Astrocyte (in vitro differentiated cells and primary cell): Measurements from ENCODE around the gene OR51B2. TPM values are rescaled to one million over a fixed set of nuclear protein-coding genes. Genes with fewer than 3 reads are reported as not detected.

Experiments used
- DNase-seq: peaks from one replicate; pipeline ENCODE4 v3.0.0-alpha.2; 2010; ENCODE audit warnings: low read depth
- FAIRE-seq: peaks from 2 replicates; lab custom pipeline; 2011; peaks lifted over from hg19 to GRCh38; lab: Jason Lieb, UNC
- H2AFZ ChIP-seq: 2 replicates; pipeline ENCODE4 v1.6.0; 2012; ENCODE audit warnings: low read depth, low read length, inconsistent platforms
- H3K27ac ChIP-seq: 2 replicates; pipeline ENCODE4 v1.5.1; 2011; ENCODE audit warnings: low read depth, low read length, inconsistent platforms
- H3K27me3 ChIP-seq: 2 replicates; pipeline ENCODE4 v1.6.0; 2011; ENCODE audit warnings: low read length, inconsistent platforms; ENCODE audit not compliant: insufficient read depth
- H3K36me3 ChIP-seq: 2 replicates; pipeline ENCODE4 v1.5.1; 2011; ENCODE audit warnings: low read length, inconsistent platforms; ENCODE audit not compliant: insufficient read depth
- H3K4me1 ChIP-seq: 2 replicates; pipeline ENCODE4 v1.5.1; 2011; ENCODE audit warnings: low read length, inconsistent platforms; ENCODE audit not compliant: insufficient read depth
- H3K4me2 ChIP-seq: 2 replicates; pipeline ENCODE4 v1.6.0; 2012; ENCODE audit warnings: low read length, inconsistent platforms
- H3K4me3 ChIP-seq: 2 replicates; pipeline ENCODE4 v1.5.1; 2011; ENCODE audit warnings: low read depth, mild to moderate bottlenecking, low read length, inconsistent platforms; ENCODE audit not compliant: insufficient read depth
- H3K79me2 ChIP-seq: 2 replicates; pipeline ENCODE4 v1.6.0; 2012; ENCODE audit warnings: mild to moderate bottlenecking, low read length, inconsistent platforms; ENCODE audit not compliant: insufficient read depth
- H3K9ac ChIP-seq: 2 replicates; pipeline ENCODE4 v1.6.0; 2012; ENCODE audit warnings: mild to moderate bottlenecking, low read length, inconsistent platforms
- H3K9me3 ChIP-seq: 2 replicates; pipeline ENCODE4 v1.5.1; 2012; ENCODE audit warnings: low read depth, mild to moderate bottlenecking, low read length, inconsistent platforms; ENCODE audit not compliant: insufficient read depth
- H4K20me1 ChIP-seq: 2 replicates; pipeline ENCODE4 v1.6.0; 2012; ENCODE audit warnings: low read length, inconsistent platforms; ENCODE audit not compliant: insufficient read depth
- H3K27ac Mint-ChIP-seq: one replicate; pipeline ENCODE4 v1.8.0; 2021; ENCODE audit warnings: mild to moderate bottlenecking, mixed read lengths; ENCODE audit not compliant: unreplicated experiment
- H3K27me3 Mint-ChIP-seq: one replicate; pipeline ENCODE4 v1.8.0; 2021; ENCODE audit warnings: low read depth, mixed read lengths; ENCODE audit not compliant: unreplicated experiment
- H3K36me3 Mint-ChIP-seq: one replicate; pipeline ENCODE4 v1.8.0; 2021; ENCODE audit warnings: low read depth, mixed read lengths; ENCODE audit not compliant: unreplicated experiment
- H3K4me1 Mint-ChIP-seq: one replicate; pipeline ENCODE4 v1.8.0; 2021; ENCODE audit warnings: low read depth, mixed read lengths; ENCODE audit not compliant: unreplicated experiment
- H3K4me3 Mint-ChIP-seq: one replicate; pipeline ENCODE4 v1.8.0; 2021; ENCODE audit warnings: mild to moderate bottlenecking, moderate library complexity, mixed read lengths; ENCODE audit not compliant: unreplicated experiment
- H3K9me3 Mint-ChIP-seq: one replicate; pipeline ENCODE4 v1.8.0; 2021; ENCODE audit warnings: mild to moderate bottlenecking, mixed read lengths; ENCODE audit not compliant: unreplicated experiment
- CTCF ChIP-seq: IDR thresholded peaks from 2 replicates; pipeline ENCODE4 v1.5.1; 2011; ENCODE audit warnings: low read depth, mild to moderate bottlenecking, inconsistent platforms, low read length, moderate library complexity; ENCODE audit not compliant: insufficient read depth
- EZH2 ChIP-seq: IDR thresholded peaks from 2 replicates; pipeline ENCODE4 v1.6.1; 2012; ENCODE audit warnings: mild to moderate bottlenecking, low read length, inconsistent platforms; ENCODE audit not compliant: insufficient read depth
- total RNA-seq: library from RNA; stranded (reverse); gene quantifications from 2 replicates; pipeline ENCODE4 v1.2.1, GENCODE V29; 2021

Gene OR51B2
- total RNA-seq, 1 donor from 2014 or later = not detected

- no peaks in the 10 kb centered on the region for H4K20me1 ChIP-seq
- H3K9me3 ChIP-seq = no peaks in the 10 kb centered on the region
- H3K79me2 ChIP-seq = no peaks in the 10 kb centered on the region
- H3K4me3 Mint-ChIP-seq = no peak overlapping the region
- no peak overlapping the region for H3K27ac Mint-ChIP-seq
- H3K36me3 Mint-ChIP-seq = no peaks in the 10 kb centered on the region
- H3K27me3 ChIP-seq = no peaks in the 10 kb centered on the region
- H3K4me2 ChIP-seq = no peak overlapping the region
- H2AFZ ChIP-seq = no peak overlapping the region
- peaks cover 15% of the 10 kb centered on the region for H3K4me1 ChIP-seq
- FAIRE-seq (no peak), DNase-seq (no peak)
- H3K36me3 ChIP-seq = no peaks in the 10 kb centered on the region
- no peaks in the 10 kb centered on the region for H3K27me3 Mint-ChIP-seq
- H3K9me3 Mint-ChIP-seq = no peaks in the 10 kb centered on the region
- no peak overlapping the region for H3K27ac ChIP-seq
- H3K4me1 Mint-ChIP-seq = peaks cover 12% of the 10 kb centered on the region
- no peak overlapping the region for H3K4me3 ChIP-seq
- H3K9ac ChIP-seq = no peak overlapping the region
- no peak for TF ChIP-seq CTCF
These were observed 38.3 kb downstream of the OR51B2 start for GRCh38 chr11:5285703-5286340.

GRCh38 chr11:5284637-5285036 is 39.5 kb downstream of the OR51B2 start:
- H3K9me3 ChIP-seq = no peaks in the 10 kb centered on the region
- no peak for TF ChIP-seq EZH2
- DNase-seq (no peak), FAIRE-seq (no peak)
- no peaks in the 10 kb centered on the region for H3K79me2 ChIP-seq
- H3K9me3 Mint-ChIP-seq = no peaks in the 10 kb centered on the region
- no peaks in the 10 kb centered on the region for H3K27me3 ChIP-seq
- no peak overlapping the region for H3K4me2 ChIP-seq
- no peaks in the 10 kb centered on the region for H3K27me3 Mint-ChIP-seq
- no peak overlapping the region for H3K27ac Mint-ChIP-seq
- H3K9ac ChIP-seq = no peak overlapping the region
- H3K27ac ChIP-seq = no peak overlapping the region
- no peak overlapping the region for H3K4me3 ChIP-seq
- no peaks in the 10 kb centered on the region for H3K36me3 ChIP-seq
- H2AFZ ChIP-seq = no peak overlapping the region
- no peaks in the 10 kb centered on the region for H3K36me3 Mint-ChIP-seq
- peaks cover 16% of the 10 kb centered on the region for H3K4me1 ChIP-seq
- no peak overlapping the region for H3K4me3 Mint-ChIP-seq
- H3K4me1 Mint-ChIP-seq = peaks cover 15% of the 10 kb centered on the region
- no peaks in the 10 kb centered on the region for H4K20me1 ChIP-seq

- Mint-ChIP-seq H3K4me1 (peaks cover 17% of the 10 kb centered on the region), H3K27me3 (no peaks in the 10 kb centered on the region), H3K9me3 (no peaks in the 10 kb centered on the region), H3K27ac (no peak overlapping the region), H3K4me3 (no peak overlapping the region), H3K36me3 (no peaks in the 10 kb centered on the region)
- no peak overlapping the region for H3K4me2 ChIP-seq
- H3K4me1 ChIP-seq = peaks cover 9% of the 10 kb centered on the region
- no peaks in the 10 kb centered on the region for H3K36me3 ChIP-seq
- H3K27me3 ChIP-seq = no peaks in the 10 kb centered on the region
- no peak overlapping the region for H3K27ac ChIP-seq
- H3K9me3 ChIP-seq = no peaks in the 10 kb centered on the region
- H3K4me3 ChIP-seq = no peak overlapping the region
- H3K79me2 ChIP-seq = no peaks in the 10 kb centered on the region
- H2AFZ ChIP-seq = no peak overlapping the region
- no peak for TF ChIP-seq EZH2
- no peak for TF ChIP-seq CTCF
- DNase-seq (no peak), FAIRE-seq (no peak)
- H4K20me1 ChIP-seq = no peaks in the 10 kb centered on the region
- no peak overlapping the region for H3K9ac ChIP-seq
These were observed 40.2 kb downstream of the OR51B2 start for GRCh38 chr11:5283882-5284281.
